GM21528 (cell line): ENCODE measurements around the gene NSUN6.

Source experiments
- ATAC-seq: cut with Tn5 transposase; IDR thresholded peaks from one replicate; pipeline ENCODE4 v1.9.1; 2021; ENCODE audit warnings: mild to moderate bottlenecking, moderate library complexity; ENCODE audit not compliant: unreplicated experiment, low FRiP score

The NSUN6 gene

DNA sequence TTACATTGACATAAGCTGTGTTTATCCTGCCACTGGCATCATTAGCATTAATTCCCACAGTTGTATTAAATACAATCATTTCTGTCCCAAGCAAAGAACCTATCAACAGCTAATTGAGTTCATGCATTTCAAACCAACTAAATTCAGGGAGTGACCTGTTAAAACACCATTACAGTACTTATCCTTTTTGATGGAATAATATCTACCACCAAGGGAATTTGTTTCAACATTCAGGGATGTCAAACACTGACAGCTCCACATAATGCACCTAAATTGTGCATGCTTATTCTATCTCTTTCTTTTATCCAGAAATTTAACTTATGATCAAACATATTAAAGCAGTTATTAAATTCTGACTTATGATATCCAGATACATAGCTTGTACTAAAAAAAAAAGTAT, 136.8 kb downstream of the NSUN6 start:
- ATAC-seq: no peak

DNA sequence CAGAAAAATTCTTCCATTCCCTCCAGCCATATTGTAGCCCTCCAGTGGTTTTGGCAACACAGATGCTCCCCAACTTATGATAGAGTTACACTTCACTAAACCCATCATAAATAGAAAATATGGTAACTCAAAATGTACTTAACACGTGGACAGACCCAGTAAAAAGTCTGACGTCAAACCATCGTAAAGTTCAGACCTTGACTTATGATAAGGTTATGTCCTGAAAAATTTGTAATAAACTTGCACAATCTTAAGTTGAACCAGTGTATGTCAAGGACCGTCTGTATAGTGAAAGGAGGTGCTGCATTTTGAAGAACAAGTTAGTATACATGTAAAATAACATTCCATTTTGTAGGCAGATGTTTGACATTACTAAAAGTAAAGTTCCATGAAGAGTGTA, 142.8 kb downstream of the NSUN6 start:
- ATAC-seq: no peak

DNA sequence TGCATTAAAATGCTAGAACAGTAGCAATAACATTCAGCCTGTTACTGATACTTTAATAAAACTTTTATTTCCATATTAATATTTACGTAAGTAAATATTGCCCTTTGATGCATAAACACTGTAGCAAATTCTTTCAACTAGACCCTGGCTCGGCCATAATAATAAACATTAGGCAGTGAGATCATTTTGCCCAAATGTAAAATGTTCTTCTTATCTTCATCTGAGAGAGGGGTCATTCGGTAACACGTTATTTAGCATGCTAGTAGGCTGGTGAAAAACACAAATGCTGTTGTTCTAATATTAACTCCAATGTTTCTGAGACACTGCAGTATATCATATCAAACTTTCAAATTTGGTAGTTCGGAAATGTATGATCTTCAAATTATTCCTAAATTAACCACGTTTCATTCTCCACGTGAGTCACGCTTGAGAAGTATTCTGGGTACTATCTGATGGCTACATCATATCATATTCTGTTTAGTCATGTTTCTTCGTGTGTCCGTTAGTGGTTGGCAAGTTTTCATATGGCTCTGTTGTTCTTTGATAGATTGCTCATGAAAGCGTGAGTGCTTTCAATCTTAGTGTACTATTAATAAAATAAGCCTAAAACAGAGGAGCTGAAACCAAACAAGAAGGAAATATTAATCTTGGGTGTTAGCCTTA, 145.8 kb downstream of the NSUN6 start:
- ATAC-seq: no peak

DNA sequence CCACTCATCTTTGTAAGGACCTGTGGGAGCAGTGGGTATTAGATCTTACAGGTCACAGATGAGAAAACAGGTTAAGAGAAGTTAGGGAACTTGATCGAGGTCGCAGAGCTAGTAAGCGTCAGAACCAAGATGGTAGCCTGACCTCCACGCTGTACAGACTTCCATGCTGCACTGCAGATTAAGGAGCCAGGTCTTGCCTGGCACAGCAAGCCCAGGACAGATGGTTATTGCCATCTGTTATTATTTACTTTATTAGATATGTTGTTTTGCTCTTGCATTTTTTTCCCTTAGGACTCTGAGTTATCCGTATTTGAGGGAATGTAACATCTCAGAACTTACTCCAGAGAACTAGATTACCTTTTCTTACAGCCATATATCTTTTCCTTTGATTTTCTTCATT, 147.2 kb downstream of the NSUN6 start:
- no peak for ATAC-seq

DNA sequence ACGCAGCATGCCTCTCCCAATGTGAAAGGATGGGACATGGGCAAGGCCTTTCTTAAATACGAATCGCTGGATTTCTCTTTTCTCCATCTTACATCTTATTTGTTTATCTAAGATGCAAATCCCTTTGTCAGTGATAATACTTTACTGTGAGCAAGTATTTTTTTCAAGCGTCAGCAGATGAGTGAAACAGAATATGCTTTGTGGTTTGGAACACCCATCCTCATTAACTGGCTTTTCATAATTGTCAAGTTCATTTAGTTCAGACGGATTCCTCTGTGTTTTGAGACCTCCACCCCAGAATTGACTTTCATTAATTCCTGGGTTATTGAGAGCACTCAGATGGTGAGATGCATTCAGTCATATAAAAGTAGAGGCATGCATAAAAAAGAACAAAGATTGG, 149.8 kb downstream of the NSUN6 start:
- ATAC-seq: no peak

DNA sequence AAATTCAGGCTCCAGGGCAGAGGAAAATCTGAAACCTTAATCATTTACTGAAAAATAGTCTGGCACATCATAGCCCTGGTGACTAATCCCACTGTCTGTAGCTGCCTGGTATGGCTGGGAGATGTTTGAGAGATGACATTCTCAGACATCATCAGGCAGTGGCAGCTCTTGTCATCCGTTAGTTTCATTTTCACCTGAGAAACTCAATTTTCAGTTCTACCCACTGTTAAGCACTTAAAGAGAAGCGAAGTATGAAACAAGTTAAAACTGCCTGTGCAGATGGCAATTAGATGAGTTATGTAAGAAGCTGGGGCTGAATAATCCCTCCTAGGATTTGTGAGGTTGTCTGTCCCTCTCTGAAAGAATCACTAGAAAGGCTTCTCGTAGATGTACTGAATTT, 150.2 kb downstream of the NSUN6 start:
- peak; percentile 95 for ATAC-seq

DNA sequence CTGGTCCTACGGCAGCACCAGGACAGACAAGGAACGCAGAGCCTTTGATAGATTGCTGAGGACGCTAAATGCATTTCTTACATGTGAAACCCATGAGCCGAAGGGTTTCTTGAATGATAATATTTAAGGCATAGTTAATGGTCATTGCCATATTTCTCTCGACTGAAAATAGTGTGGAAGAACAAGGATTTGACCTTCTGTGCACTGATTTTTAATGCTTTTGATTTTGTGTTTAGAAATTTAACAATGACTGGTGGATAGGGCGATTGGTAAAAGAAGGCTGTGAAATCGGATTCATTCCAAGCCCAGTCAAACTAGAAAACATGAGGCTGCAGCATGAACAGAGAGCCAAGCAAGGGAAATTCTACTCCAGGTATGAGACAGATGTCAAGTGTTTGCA, 150.8 kb downstream of the NSUN6 start:
- no peak for ATAC-seq

DNA sequence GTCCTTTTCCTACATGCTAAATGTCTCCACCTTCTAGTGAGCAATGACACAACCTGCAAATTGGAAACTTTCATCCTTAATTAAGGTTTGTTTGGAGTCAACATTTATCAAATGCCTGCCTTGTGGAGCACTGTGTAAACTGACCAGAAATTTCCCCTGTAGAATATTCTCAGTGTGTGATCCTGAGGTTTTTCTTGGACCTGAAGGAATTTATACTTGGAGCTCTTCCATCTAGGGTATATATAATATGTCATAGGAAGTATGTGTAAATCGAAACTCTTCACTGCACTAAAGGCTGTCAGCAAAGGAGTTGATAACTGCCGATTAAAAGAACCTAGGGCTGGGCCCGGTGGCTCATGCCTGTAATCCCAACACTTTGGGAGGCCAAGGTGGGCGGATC, 152.4 kb downstream of the NSUN6 start:
- no peak for ATAC-seq

DNA sequence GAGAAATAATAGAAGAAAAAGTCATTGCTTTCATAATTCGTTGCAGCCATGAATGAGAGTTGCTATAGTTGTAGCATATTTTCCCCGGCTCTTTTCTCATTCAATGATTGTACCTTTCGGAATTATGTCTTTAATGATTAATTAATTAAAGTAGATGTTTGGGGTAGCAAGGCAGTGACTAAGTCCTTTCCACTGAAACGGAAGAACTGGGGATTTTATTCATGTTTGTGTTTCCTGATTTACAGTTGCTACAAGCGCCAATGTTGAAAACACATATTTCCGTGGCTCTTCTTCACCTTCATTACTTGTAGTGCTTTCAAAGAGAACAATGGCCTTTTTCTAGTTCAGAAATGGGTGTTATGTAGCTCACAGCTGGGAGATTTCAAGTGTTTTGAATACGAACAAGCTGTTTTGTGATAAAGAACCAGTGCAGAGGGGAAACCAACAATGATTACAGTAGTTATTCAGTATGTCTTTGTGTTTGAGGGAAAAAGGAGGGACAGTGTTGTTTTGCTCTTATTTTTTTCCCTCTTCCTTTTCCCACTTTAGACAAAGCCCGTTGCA, 153.5 kb downstream of the NSUN6 start:
- ATAC-seq: no peak
